ENCODE measurements around the gene MIOX. TPM values are rescaled to one million over a fixed set of nuclear protein-coding genes. Genes with fewer than 3 reads are reported as not detected.

Gene MIOX
- total RNA-seq, 1 experiment from 2014 or later: 0.12 TPM

DNA sequence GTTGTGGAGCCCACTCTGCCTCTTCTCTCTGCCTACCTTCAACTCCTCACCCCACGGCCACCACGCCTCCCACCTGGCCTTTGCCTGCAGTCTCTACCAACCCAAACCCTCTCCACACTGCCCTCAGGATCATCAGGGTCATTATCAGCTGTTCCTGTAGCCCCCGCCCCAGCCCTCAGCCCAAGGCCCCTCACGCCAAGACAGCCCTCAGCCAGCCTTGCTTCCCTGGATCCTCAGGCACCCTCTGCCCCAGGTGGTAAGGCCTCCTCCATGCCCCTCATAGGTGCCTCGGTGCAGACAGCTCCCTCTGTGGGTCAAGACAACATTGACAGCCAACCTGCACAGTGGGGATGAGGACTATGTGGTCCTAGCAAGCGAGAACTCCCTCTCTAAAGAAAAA, 13.6 kb upstream of the MIOX start:
- DNase-seq (ENCODE audit: low read depth): no peak

DNA sequence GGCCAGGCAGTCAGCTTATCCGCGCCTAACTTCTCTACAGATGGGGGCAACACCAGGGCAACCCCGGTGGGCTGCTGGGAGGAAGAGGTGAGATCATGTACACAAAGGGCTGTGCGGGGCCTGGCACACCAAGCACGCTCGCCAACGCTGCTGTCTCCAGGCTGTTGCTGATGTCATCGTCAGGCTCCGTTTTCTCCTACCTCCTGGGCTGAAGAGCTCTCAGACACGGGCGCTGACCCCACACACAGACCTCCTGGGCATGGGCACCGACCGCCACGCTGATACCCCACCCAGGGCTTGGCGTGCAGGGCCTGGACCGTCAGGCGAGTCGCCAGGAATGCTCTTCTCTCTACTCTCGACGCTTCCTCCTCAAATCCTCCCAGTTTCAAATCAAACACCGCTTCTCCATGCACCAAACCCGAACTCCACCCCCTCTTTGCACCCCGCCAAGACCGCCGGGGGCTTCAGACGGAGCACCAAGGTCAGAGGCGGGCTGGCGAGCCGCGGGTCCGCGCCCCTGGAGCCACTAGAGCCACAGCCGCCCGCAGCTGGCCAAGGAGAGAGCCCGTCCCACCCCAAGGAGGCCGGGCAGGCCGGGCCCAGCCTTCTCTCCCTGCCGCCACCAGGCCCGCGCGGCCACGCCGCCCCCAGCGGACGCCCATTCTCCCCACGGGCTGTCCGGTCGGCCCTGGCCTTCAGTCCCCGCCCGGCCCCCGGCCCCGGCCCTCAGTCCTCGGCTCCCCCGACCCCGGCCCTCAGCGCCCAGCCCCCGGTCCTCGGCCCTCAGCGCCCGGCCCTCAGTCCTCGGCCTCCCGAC, 12.6 kb upstream of the MIOX start:
- DNase-seq (ENCODE audit: low read depth): peak; percentile 41

DNA sequence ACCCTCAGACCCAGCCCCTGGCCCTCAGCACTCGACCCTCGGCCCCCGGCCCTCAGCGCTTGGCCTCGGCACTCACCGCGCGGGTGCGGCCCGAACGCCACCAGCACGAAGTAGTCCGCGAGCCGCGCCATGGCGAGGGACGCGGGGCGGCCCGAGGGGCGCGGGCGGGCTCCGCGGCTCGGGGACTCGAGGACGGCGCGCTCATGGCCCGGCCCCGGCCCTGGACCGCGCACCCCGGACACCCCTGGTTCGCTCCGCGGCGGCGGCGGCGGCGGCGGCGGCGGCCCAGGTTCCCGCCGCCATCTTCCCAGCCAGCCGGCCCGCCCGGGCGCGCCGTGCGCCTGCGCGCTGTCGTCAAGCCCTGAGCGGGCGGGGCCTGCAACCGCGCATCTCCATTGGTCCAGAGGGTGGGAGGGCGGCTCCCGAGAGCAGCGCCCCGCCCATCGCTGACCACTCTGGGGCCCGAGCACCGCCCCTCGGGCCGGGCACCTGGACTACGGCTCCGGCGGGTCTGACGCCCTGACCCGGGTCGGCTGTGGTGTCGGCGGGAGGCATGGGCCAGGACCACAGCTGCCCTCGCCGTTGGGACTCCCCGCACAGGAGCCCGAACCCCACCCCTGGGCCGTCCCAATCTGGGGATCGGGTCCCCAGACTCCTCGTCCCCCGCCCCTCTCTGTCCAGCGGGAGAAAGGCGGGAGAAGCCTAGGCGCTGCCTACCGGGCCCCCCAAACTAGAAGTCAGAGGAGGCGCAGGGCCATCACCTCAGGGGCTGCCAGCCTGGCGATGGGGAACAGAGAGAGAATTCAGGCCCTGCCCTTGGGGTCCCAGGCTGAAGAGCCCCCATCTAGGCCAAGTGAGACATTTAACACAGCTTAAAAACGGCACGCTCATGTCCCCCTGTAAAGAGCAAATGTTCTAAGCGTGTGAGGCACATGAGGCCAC, 11.7 kb upstream of the MIOX start, which contains the start of gene SBF1:
Gene SBF1 (minus strand): TSS at position 326 of the 942 bp plus-strand sequence. CDS start 195 bp downstream, at position 131.
- peak; percentile 83 for DNase-seq (ENCODE audit: low read depth)

DNA sequence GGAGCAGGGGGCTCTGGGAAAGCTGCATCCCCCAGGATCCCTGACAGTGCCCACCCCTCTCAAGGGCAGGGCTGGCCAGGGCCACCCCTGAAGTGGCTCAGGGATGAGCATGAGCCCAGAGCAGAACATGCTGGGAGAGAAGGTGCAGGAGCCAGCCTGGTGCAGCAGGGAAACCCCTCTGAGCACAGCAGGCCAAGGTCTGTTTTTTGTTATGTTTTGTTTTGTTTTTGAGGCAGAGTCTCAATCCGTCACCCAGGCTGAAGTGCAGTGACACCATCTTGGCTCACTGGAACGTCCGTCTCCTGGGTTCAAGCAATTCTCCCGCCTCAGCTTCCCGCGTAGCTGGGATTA, 11.0 kb upstream of the MIOX start:
- no peak for DNase-seq (ENCODE audit: low read depth)

DNA sequence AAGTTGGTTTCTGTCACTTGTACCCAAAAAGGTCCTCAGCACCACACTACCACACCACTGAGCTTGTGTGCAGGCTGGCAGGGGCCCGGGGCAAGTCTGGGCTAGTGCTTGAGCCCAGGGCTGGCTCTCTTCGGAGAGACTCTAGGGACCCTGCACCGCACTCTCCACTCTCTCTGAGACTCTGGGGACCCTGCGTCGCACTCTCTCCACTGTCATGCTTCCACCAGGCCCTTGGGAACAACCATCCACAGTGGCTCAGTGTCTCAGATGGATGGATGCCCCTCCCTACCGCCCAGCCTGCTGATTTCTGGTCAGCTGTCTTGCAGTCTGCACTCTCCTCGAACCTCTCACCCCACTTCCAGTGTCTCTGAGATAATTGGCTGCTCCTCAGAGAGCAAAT, 9.8 kb upstream of the MIOX start:
- DNase-seq (ENCODE audit: low read depth): no peak

DNA sequence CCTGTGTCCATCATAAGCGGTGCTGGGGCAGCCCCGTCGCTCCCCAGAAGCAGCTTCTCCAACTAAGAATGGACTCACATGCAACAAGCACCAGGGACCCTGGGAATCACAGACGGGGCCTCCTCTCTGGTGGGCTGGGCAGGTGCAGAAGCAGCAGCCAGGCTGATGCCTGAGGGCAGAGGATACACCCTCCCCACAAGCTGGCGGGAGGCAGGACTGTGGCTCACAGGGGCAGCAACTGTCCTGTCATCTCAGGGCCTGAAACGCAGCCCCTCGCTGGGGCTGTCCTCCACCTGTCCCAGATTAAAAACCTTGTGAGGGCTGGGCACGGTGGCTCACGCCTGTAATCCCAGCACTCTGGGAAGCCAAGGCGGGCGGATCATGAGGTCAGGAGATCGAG, 8.7 kb upstream of the MIOX start:
- DNase-seq (ENCODE audit: low read depth): no peak

DNA sequence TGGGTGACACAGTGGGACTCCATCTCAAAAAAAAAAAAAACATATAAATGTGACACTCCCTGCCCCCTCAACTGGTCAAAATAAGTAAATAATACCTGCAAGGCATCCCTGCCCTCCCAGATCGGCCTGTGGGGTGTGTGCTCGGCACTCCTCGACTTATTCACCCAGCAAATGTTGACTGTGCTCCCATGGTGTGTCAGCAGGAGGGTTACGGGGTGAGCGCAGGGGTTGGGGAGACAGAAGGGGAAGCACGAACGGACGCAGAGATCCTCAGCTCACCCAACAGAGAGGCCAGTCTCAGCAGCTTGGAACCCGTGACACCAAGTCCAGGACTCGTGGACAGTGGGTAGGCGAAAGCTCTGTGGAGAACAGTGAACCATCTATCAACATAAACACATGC, 6.9 kb upstream of the MIOX start:
- DNase-seq (ENCODE audit: low read depth): no peak

DNA sequence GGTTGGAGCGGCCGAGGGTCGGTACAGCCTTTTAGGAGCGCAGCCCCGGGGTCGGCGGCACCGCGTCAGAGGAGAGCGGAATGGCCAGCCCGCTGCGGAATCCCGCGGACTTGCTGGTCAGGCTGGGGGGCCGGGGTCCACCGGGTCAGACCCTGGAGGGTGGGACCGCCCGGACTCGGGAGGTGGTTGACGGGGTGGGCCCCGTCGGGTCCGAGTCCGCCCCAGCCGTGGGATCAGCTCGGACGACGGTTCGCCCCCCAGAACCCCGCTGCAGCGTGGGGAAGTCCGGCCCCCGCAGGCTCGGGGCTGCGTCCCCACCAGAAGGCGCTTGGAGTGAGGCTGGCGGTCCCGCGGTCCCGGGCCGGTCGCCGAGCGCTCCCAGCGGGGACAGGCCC, 5.6 kb upstream of the MIOX start:
- DNase-seq (ENCODE audit: low read depth): no peak

DNA sequence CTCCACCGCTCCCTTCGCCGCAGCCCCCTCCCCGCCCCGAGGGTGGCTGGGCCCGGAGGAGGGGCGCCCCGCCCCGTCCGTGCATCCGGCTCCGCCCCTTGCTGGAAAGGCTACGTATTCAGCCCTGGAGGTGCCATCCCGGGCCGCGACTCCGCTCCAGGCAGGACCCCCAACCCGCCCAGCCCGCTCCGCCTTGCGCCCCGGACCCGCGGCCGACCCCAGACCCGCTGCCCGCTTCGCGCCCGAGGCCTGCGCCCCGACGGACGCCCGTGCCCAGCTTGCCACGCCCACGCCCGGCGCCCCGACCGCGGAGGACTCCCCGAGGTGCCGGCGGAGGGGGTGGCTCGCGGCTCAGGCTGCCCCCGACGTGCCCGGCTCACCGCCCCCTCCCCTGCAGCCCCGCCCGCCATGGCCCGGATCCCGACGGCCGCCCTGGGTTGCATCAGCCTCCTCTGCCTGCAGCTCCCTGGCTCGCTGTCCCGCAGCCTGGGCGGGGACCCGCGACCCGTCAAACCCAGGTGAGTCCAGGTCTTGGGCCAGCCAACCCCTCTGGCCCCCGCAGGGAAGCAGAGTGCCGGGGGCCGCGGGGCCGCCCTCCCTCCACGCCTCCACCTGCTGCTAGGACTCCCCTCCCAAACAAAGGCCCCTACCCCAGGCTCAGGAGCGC, 5.1 kb upstream of the MIOX start, which contains the start of gene ADM2:
Gene ADM2 (plus strand): TSS at position 104 of the 667 bp plus-strand sequence. CDS start 305 bp downstream, at position 409.
- no peak for DNase-seq (ENCODE audit: low read depth)

DNA sequence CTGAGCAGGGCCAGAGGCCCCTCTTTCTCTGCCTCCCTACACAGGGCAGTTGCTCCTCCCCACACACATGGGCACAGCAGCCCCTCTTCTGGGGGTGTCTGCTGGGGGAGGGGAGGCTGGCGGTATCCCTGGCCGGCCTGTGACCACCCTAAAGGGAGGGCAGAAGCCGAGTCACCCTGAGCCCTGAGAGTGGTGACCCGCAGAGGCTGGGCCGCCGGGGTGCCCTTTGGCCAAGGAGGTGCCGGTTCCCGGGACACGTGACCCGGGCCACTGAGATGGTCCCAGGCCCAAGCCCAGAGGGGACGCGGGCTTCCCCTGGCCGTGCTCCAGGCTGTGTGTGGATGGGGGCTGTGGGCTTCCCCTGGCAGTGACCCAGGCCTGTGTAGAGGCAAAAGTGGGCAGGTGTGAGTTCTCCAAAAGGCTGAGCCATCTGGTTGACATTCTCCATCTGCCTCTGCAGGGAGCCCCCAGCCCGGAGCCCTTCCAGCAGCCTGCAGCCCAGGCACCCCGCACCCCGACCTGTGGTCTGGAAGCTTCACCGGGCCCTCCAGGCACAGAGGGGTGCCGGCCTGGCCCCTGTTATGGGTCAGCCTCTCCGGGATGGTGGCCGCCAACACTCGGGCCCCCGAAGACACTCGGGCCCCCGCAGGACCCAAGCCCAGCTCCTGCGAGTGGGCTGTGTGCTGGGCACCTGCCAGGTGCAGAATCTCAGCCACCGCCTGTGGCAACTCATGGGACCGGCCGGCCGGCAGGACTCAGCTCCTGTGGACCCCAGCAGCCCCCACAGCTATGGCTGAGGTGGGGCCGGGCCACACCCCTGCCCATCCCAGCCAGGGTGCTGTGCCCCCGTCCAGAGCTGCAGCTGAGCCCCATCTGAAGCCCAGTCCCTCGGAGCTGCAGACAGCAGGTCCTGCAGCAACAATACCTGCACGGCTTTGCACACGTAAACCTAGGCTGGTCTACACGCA, 4.3 kb upstream of the MIOX start:
- no peak for DNase-seq (ENCODE audit: low read depth)

DNA sequence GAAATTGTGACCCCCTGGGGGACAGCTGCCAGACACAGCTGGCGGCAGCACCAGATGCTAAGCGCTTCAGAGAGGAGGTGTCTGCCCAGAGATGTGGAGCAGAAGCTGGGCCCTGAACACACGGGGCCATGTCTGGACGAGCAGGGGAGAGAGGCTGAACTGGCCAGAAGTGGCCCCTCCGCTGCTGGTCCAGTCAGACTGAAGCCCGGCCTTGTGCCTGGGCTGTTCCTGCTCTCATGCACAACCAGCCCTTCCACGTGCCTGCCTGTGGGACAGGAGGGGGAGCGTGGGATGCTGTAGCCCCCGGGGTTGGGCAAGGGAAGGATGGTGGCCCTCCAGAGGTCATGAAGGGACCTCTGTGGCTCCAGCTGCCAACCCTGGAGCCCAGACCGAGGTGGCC, 3.6 kb upstream of the MIOX start:
- DNase-seq (ENCODE audit: low read depth): no peak

DNA sequence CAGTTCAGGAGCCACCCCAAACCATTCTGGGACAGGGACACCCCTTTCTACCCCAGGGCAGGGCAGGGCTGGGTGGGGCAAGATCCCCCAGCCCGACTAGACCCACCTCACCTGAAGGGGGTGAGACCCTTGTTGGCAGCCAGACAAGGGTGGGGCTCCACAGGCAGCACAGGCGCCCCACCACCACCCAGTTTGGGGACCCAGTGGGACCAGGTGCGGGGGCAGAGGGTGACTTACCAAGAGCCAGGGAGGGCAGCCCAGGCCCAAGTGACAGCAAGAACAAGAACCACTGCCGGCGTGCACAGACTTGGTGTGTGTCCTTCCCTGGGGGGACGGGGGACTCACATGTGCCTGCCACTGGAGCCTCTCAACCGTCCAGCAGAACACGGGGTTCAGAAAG, 3.1 kb upstream of the MIOX start:
- no peak for DNase-seq (ENCODE audit: low read depth)

DNA sequence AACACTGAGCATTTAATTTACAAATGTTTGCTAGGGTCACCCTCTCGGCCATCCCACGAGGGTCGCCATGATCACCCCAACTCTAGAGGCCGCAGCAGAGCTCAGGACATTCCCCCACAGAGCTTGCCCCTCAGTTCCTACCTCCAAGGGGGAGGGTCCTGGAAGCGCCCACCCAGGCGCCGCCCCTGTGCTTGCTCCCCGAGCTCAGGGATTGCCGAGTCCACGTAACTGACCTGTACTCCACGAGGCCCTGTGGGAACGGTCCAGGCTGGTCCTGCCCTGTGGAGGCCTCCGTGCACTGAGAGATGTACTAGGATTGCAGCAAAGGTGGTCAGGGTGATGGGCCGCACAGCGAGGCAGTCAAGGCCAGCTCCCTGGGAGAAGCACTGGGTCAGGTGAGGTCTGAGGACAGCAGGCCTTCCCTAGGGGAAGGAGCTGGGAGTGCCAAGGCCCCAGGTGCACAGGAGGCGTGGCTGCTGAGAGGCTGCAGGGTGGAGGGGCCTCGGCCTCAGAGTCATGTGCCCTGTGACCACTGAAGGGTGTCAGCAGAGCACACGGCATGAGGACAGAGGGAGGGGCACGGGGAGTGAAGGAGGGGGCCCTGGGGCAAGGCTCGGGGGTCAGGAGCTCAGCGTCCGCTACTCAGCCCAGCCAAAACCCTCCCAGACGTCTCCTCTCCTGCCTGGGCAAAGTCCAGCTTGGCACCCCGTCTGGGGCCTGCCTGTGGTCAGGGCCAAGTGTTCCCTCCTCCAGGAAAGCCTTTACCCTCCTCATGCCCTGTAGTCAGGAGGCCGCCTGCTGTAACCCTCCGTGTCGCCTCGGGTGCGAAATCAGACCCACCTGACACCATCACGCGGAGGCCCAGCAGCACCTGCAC, 2.4 kb upstream of the MIOX start:
- DNase-seq (ENCODE audit: low read depth): no peak

DNA sequence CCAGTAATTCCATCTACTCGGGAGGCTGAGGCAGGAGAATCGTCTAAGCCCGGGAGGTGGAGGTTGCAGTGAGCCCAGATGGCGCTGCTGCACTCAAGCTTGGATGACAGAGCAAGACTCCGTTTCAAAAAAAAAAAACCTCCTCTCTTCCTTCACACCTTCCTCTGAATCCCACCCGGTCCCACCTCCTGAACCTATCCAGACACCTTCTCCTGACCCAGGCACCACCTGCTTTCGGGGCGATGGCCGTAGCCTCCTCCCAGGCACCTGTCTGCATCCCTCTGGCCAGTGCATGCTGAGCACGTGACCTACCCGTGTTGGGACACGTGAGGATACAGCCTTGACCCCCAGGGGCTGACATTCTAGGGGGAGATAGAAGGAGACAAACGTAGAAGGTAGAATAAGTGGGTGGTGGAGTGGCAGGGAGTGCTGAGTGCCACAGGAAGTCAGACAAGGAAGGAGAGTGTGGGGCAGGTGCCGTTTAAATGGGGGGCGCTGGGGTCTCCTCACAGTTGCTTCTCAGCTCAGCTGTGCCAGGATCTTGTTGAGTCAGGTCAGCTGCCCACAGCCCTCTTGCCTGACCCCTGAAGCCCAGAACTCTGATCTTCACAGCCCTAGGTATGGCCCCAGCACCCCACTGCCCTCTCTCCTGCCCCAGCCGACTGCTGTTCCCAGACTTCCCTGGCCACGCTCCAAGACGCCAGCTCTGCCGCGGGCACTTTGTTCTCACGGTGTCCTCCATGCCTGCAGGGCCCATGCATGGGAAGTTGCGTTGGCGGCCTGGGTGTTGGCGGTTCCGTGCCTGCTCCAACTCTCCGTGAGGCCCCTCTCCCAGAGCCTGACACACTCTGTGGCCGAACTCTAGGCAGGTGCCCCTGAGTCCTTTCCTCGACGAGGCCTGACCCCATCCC, 1.2 kb upstream of the MIOX start:
- DNase-seq (ENCODE audit: low read depth): peak; percentile 34

DNA sequence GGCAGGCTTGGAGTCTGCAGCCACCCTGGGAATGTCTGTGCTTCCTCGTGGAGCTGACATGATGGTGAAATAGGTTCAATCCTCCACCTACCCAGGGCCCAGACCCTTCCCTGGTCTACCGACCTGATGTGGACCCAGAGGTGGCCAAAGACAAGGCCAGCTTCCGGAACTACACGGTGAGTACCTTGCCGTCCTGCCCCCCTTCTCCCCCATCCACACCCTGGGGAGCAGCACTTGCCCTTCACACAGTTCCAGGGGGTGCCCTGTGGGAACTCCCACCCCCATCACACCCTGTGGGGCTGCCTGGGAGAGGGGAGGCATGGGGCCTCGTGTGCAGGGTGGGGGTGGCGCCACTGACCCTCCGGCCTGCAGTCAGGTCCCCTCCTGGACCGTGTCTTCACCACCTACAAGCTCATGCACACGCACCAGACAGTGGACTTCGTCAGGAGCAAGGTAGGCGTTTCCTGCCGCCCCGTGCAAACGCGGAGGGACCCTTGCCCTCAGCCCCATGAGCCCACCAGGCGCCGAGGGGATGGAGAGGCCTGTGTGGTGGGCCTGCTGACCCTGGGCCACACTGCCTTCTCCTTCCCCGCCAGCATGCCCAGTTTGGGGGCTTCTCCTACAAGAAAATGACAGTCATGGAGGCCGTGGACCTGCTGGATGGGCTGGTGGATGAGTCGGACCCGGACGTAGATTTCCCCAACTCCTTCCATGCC, 789 bp downstream of the MIOX start:
- DNase-seq (ENCODE audit: low read depth): no peak

DNA sequence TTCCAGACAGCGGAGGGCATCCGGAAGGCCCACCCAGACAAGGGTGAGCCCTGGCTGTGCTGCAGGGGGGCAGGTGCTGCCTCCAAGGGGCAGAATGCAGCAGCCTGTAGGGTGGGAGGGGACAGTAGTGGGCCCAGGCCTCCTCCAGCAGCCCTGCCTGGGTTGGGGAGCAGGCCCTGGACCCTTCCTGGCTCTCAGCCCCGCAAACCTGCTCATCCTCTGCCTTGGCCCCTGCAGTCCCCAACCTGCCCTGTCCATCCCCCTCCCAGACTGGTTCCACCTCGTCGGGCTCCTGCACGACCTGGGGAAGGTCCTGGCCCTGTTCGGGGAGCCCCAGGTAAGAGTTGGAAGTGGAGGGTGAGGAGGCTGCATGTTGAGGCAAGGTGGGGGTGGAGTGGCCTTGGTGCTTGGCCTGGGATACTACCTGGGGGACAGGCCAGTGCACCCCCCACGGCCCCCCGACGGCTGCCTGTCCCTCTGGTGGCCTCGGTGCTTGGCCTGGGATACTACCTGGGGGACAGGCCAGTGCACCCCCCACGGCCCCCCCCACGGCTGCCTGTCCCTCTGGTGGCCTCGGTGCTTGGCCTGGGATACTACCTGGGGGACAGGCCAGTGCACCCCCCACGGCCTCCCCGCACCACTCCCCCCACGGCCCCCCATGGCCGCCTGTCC, 1.5 kb downstream of the MIOX start:
- DNase-seq (ENCODE audit: low read depth): no peak

DNA sequence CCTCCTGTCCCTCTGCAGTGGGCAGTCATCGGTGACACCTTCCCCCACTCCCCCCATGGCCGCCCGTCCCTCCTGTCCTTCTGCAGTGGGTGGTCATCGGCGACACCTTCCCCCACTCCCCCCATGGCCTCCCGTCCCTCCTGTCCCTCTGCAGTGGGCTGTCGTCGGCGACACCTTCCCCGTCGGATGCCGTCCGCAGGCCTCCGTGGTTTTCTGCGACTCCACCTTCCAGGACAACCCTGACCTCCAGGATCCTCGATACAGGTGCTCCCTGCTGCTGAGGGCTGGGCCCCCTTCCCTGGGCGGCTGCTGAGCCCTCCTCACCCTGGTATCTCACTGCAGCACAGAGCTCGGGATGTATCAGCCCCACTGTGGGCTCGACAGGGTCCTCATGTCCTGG, 2.2 kb downstream of the MIOX start:
- no peak for DNase-seq (ENCODE audit: low read depth)

Measured in RPMI7951 (cell line).